ENCODE data around the gene RC3H1. TPM values are rescaled to one million over a fixed set of nuclear protein-coding genes. Genes with fewer than 3 reads are reported as not detected.

The RC3H1 gene
- total RNA-seq, 6 experiments from 2014 or later: 21.9 to 28.2 (median 23.3) TPM

GRCh38 chr1:173884701-173885100 is 137.5 kb downstream of the RC3H1 start:
- Mint-ChIP-seq H3K27ac (no peak overlapping the region), H3K9me3 (no peaks in the 10 kb centered on the region), H3K36me3 (ENCODE audit: low read depth) (peaks cover 14% of the 10 kb centered on the region), H3K27me3 (ENCODE audit: insufficient read depth) (no peaks in the 10 kb centered on the region), H3K4me3 (no peak overlapping the region), H3K4me1 (ENCODE audit: low read depth) (no peaks in the 10 kb centered on the region)
- DNase-seq: no peak
- TF ChIP-seq CTCF (IDR thresholded peaks at IDR 0.05): no peak

Other genes with a start within 250 kb of the RC3H1 start
- gene DARS2, start 197.7 kb downstream of the RC3H1 start, total RNA-seq (2021; fragmentation: NEBNext Ultra II Directional; extraction: Animal tissue kit (Norgen Biotek cat#: 25700)): 10 to 100 TPM; 20.5 to 28.9 (median 26.1) TPM
- gene CENPL, start 197.5 kb downstream of the RC3H1 start, total RNA-seq (2021; fragmentation: NEBNext Ultra II Directional; extraction: Animal tissue kit (Norgen Biotek cat#: 25700)): 10 to 100 TPM; 13.3 to 18.9 (median 15.9) TPM
- gene GAS5, start 154.4 kb downstream of the RC3H1 start, total RNA-seq (2021; fragmentation: NEBNext Ultra II Directional; extraction: Animal tissue kit (Norgen Biotek cat#: 25700)): 100 to 1,000 TPM; 320 to 538 (median 366) TPM
- 1 to 10 TPM; 4.9 to 6.6 (median 6.0) TPM for gene ZBTB37, start 154.0 kb downstream of the RC3H1 start, total RNA-seq (2021; fragmentation: NEBNext Ultra II Directional; extraction: Animal tissue kit (Norgen Biotek cat#: 25700))
- gene SERPINC1, start 105.0 kb downstream of the RC3H1 start, total RNA-seq (2021; fragmentation: NEBNext Ultra II Directional; extraction: Animal tissue kit (Norgen Biotek cat#: 25700)): under 1 TPM in 5 of 6 experiments, not detected in 1; 0.12 to 0.39 (median 0.29) TPM
- gene RABGAP1L, start 137.2 kb upstream of the RC3H1 start, total RNA-seq (2021; fragmentation: NEBNext Ultra II Directional; extraction: Animal tissue kit (Norgen Biotek cat#: 25700)): 10 to 100 TPM; 14.5 to 16.9 (median 16.0) TPM